Activated naive CD8-positive, alpha-beta T cell treated with anti-CD3 and anti-CD28 coated beads, Interleukin-2, amount 50 U/mL, for 24 hours (primary cell): ENCODE results near the gene SDF2L1.
A peak's percentile ranks its signal among the peaks of the same experiment; 100 is the strongest.
"Not testable (repeated sequence)": the region's sequence is repeated elsewhere in the genome, so short reads cannot be mapped to it uniquely, and the experiment has no call there.

Source experiments
- ATAC-seq: fragments of 150-1000 bp; cut with Tn5 transposase; one replicate; pipeline ENCODE4 v1.10.0; 2021
- DNase-seq: peaks from one replicate; pipeline ENCODE4 v3.0.0; 2021
- H3K27ac Mint-ChIP-seq: one replicate; pipeline ENCODE4 v1.8.0; 2021; ENCODE audit warnings: mild to moderate bottlenecking, mixed read lengths
- H3K27me3 Mint-ChIP-seq: one replicate; pipeline ENCODE4 v1.8.0; 2021; ENCODE audit warnings: mixed read lengths
- H3K36me3 Mint-ChIP-seq: one replicate; pipeline ENCODE4 v1.8.0; 2021; ENCODE audit warnings: low read depth, mixed read lengths
- H3K4me1 Mint-ChIP-seq: one replicate; pipeline ENCODE4 v1.8.0; 2021; ENCODE audit warnings: mixed read lengths
- H3K4me3 Mint-ChIP-seq: one replicate; pipeline ENCODE4 v1.8.0; 2021; ENCODE audit warnings: mild to moderate bottlenecking, moderate library complexity, mixed read lengths
- H3K9me3 Mint-ChIP-seq: one replicate; pipeline ENCODE4 v1.8.0; 2021; ENCODE audit warnings: mixed read lengths

The SDF2L1 gene

DNA sequence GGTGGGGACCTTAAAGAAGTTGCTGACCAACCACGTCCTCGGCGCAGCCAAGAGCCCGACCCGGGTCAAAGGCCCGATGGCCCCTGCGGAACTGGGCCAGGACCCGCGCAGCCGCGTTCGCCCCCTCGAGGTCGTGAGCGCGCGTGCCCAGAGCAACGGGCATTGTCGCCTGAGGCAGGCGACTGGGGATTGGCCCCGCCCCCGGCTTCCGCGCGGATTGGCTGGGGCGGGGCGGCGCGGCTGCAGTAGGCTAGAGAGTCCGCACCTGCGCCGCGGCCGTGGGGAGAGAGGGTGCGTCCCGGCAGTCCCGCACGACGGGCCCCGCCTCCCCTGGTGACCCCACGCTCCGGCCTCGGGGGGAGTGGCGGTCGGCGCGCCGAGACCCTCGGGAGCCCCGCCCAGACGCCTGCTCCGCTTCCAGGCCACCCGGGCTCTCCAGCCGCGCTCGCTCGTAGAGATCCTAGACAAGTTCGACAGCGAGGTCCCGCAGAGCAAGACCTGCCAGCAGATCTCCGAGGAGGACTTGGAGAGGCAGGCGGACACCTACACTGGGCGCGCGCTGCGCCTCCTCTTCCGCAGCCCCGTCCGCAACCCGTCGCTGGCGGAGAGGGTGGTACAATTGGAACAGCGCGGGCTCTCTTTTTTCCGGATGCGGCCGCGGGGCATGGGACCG, 15.4 kb downstream of the SDF2L1 start:
- Mint-ChIP-seq H3K27me3 (no peaks in the 10 kb centered on the region), H3K9me3 (no peaks in the 10 kb centered on the region), H3K36me3 (peaks cover 3% of the 10 kb centered on the region), H3K4me3 (peak overlapping the region; percentile 79), H3K4me1 (peaks cover 16% of the 10 kb centered on the region), H3K27ac (peak overlapping the region; percentile 39)
- DNase-seq (peak; percentile 86), ATAC-seq (peak; percentile 89)

DNA sequence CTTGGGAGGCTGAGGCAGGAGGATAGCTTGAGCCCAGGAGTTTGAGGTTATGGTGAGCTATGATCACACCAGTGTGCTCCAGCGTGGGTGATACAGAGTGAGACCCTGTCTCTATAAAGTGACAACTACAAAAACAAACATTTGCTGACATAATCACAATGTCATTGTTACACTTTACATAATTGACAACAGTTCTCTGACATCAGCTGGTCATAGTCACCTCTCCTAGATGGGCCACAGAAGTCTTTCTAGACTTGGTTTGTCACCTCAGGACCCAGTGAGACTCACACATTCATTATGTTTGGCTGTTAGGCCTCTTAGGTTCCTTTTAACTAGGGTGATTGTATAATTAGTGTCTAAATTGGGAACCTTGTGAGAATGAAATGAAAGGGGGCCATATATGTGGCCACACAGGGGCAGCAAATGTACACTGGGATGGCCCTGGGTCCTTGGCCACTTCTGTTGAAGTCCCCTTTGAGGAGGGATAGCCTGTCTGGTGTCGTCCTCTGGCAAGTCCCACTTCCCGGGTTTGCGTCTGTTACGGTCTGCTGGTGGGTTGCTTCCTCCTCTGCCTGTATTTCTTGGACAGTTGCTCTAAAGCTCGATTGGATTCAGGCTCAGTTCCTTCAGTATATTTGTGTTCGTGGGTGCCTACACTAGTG, 17.9 kb downstream of the SDF2L1 start:
- H3K27ac Mint-ChIP-seq, result no peak overlapping the region
- H3K36me3 Mint-ChIP-seq, result no peaks in the 10 kb centered on the region
- ATAC-seq (no peak), DNase-seq (no peak)
- no peak overlapping the region for H3K4me3 Mint-ChIP-seq
- peaks cover 17% of the 10 kb centered on the region for H3K4me1 Mint-ChIP-seq
- H3K27me3 Mint-ChIP-seq, result no peaks in the 10 kb centered on the region
- H3K9me3 Mint-ChIP-seq, result no peaks in the 10 kb centered on the region

DNA sequence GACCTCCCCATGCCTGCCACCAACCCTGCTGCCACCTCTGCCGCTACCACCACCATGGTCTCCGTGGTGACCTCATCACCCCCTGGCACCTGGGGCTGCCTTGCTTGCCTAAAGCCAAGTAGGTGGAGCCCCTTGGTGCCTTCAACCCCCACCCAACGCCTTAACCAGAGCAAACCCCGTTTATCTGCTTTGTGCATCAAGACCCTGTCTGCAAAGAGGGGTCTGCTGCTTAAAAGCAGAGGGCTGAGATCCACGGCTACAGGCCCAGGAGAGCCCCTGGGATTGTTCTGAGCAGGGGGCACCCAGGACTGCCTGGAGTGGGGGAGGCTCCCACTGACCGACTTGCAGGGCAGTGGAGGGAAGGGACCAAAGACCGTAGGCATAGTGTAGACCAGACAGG, 18.8 kb downstream of the SDF2L1 start:
- peaks cover under 1% of the 10 kb centered on the region for H3K36me3 Mint-ChIP-seq
- no peaks in the 10 kb centered on the region for H3K27me3 Mint-ChIP-seq
- no peak overlapping the region for H3K4me3 Mint-ChIP-seq
- no peak overlapping the region for H3K27ac Mint-ChIP-seq
- ATAC-seq (no peak), DNase-seq (no peak)
- H3K9me3 Mint-ChIP-seq, result no peaks in the 10 kb centered on the region
- H3K4me1 Mint-ChIP-seq, result peaks cover 24% of the 10 kb centered on the region

DNA sequence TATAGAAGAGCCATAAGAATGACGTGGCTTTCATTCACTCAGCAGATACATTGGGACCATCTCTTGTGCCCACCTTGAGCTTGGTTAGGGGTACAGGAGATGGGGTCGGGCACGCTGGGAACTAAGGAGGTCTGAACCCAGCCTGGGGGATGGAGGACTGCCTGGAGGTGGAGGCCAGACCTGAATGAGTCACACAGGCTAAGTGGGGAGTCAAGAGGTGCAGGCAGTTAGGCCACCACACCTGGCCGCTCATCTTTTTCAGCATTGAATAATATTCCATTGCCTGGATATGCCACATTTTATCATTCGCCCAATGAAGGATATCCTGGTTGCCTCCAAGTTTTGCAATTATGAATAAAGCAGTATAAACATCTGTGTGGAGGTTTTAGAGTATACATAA, 19.9 kb downstream of the SDF2L1 start:
- H3K4me1 Mint-ChIP-seq, result peaks cover 23% of the 10 kb centered on the region
- no peak for DNase-seq
- ATAC-seq, result no peak
- no peak overlapping the region for H3K27ac Mint-ChIP-seq
- no peaks in the 10 kb centered on the region for H3K9me3 Mint-ChIP-seq
- no peak overlapping the region for H3K4me3 Mint-ChIP-seq
- H3K27me3 Mint-ChIP-seq, result no peaks in the 10 kb centered on the region
- H3K36me3 Mint-ChIP-seq, result peaks cover 4% of the 10 kb centered on the region

- peaks cover 26% of the 10 kb centered on the region for H3K4me1 Mint-ChIP-seq
- ATAC-seq, result no peak
- H3K36me3 Mint-ChIP-seq, result peaks cover 7% of the 10 kb centered on the region
- no peak overlapping the region for H3K4me3 Mint-ChIP-seq
- no peak overlapping the region for H3K27ac Mint-ChIP-seq
- no peaks in the 10 kb centered on the region for H3K27me3 Mint-ChIP-seq
- H3K9me3 Mint-ChIP-seq, result no peaks in the 10 kb centered on the region
- no peak for DNase-seq
These were observed 21.6 kb downstream of the SDF2L1 start for GRCh38 chr22:21663738-21664137.

- Mint-ChIP-seq H3K4me1 (peaks cover 31% of the 10 kb centered on the region), H3K4me3 (peak overlapping the region; percentile 98), H3K27ac (peak overlapping the region; percentile 96), H3K36me3 (peaks cover 10% of the 10 kb centered on the region), H3K27me3 (no peaks in the 10 kb centered on the region), H3K9me3 (no peaks in the 10 kb centered on the region)
- no peak for DNase-seq
- no peak for ATAC-seq
These were observed 23.1 kb downstream of the SDF2L1 start for GRCh38 chr22:21665047-21665851.

GRCh38 chr22:21666786-21667185, 24.7 kb downstream of the SDF2L1 start:
- H3K27ac Mint-ChIP-seq, result peak overlapping the region; percentile 96
- ATAC-seq (no peak), DNase-seq (no peak)
- H3K4me1 Mint-ChIP-seq, result peaks cover 31% of the 10 kb centered on the region
- no peaks in the 10 kb centered on the region for H3K27me3 Mint-ChIP-seq
- H3K9me3 Mint-ChIP-seq, result no peaks in the 10 kb centered on the region
- peak overlapping the region; percentile 98 for H3K4me3 Mint-ChIP-seq
- H3K36me3 Mint-ChIP-seq, result peaks cover 10% of the 10 kb centered on the region

- Mint-ChIP-seq H3K9me3 (no peaks in the 10 kb centered on the region), H3K27me3 (no peaks in the 10 kb centered on the region), H3K36me3 (peaks cover 14% of the 10 kb centered on the region), H3K4me1 (peaks cover 31% of the 10 kb centered on the region), H3K27ac (no peak overlapping the region), H3K4me3 (no peak overlapping the region)
- DNase-seq, result no peak
- no peak for ATAC-seq
These were observed 26.9 kb downstream of the SDF2L1 start for GRCh38 chr22:21669026-21669425.

GRCh38 chr22:21672107-21672629, 30.1 kb downstream of the SDF2L1 start:
- no peaks in the 10 kb centered on the region for H3K9me3 Mint-ChIP-seq
- peaks cover 14% of the 10 kb centered on the region for H3K4me1 Mint-ChIP-seq
- peaks cover 32% of the 10 kb centered on the region for H3K36me3 Mint-ChIP-seq
- no peaks in the 10 kb centered on the region for H3K27me3 Mint-ChIP-seq
- DNase-seq, result no peak
- ATAC-seq, result no peak
- no peak overlapping the region for H3K4me3 Mint-ChIP-seq
- no peak overlapping the region for H3K27ac Mint-ChIP-seq

- no peak overlapping the region for H3K27ac Mint-ChIP-seq
- peaks cover 5% of the 10 kb centered on the region for H3K4me1 Mint-ChIP-seq
- no peaks in the 10 kb centered on the region for H3K9me3 Mint-ChIP-seq
- H3K4me3 Mint-ChIP-seq, result no peak overlapping the region
- DNase-seq (no peak), ATAC-seq (no peak)
- H3K36me3 Mint-ChIP-seq, result peaks cover 37% of the 10 kb centered on the region
- no peaks in the 10 kb centered on the region for H3K27me3 Mint-ChIP-seq
These were observed 31.6 kb downstream of the SDF2L1 start for GRCh38 chr22:21673534-21674321.

GRCh38 chr22:21674638-21675245, 32.6 kb downstream of the SDF2L1 start:
- no peak for ATAC-seq
- Mint-ChIP-seq H3K4me3 (no peak overlapping the region), H3K27ac (no peak overlapping the region), H3K36me3 (peaks cover 36% of the 10 kb centered on the region), H3K9me3 (no peaks in the 10 kb centered on the region), H3K4me1 (peaks cover 2% of the 10 kb centered on the region), H3K27me3 (no peaks in the 10 kb centered on the region)
- no peak for DNase-seq

- H3K9me3 Mint-ChIP-seq, result no peaks in the 10 kb centered on the region
These were observed 35.7 kb downstream of the SDF2L1 start for GRCh38 chr22:21677606-21678443.

DNA sequence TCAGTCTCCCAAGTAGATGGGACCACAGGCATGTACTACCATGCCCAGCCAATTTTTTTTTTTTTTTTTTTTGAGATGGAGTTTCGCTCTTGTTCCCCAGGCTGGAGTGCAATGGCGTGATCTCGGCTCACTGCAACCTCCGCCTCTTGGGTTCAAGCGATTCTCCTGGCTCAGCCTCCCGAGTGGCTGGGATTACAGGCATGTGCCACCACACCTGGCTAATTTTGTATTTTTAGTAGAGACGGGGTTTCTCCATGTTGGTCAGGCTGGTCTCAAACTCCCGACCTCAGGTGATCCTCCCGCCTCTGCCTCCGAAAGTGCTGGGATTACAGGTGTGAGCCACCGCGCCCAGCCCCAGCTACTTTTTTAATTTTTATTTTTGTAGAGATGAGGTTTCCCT, 36.7 kb downstream of the SDF2L1 start:
- not testable (repeated sequence) for DNase-seq, H3K4me3 Mint-ChIP-seq, H3K27ac Mint-ChIP-seq, ATAC-seq, H3K4me1 Mint-ChIP-seq, H3K27me3 Mint-ChIP-seq, H3K9me3 Mint-ChIP-seq
- peaks cover 32% of the 10 kb centered on the region for H3K36me3 Mint-ChIP-seq

More at GRCh38 chr22:21677606-21678443, 35.7 kb downstream of the SDF2L1 start:
- peaks cover 31% of the 10 kb centered on the region for H3K36me3 Mint-ChIP-seq
- DNase-seq, result no peak
- no peak overlapping the region for H3K4me3 Mint-ChIP-seq
- no peak for ATAC-seq
- peaks cover 1% of the 10 kb centered on the region for H3K4me1 Mint-ChIP-seq
- no peaks in the 10 kb centered on the region for H3K27me3 Mint-ChIP-seq
- no peak overlapping the region for H3K27ac Mint-ChIP-seq
